Activated T-cell treated with anti-CD3 and anti-CD28 coated beads, Interleukin-2, amount 50 U/mL, for 72 hours (primary cell): Measurements from ENCODE around the gene TBC1D3B. TPM values are rescaled to one million over a fixed set of nuclear protein-coding genes. Genes with fewer than 3 reads are reported as not detected.
"Not testable (repeated sequence)": the region's sequence is repeated elsewhere in the genome, so short reads cannot be mapped to it uniquely, and the experiment has no call there.

Experiments used
- ATAC-seq, 2 donors: fragments of 150-1000 bp; cut with Tn5 transposase; replicated peaks in 1 of 2; 2 replicates each; pipeline ENCODE4 v1.10.0; 2021; ENCODE audit warnings: moderate library complexity in 2 of 2, mild to moderate bottlenecking in 1 of 2
- DNase-seq, 2 donors: peaks; one replicate each; pipeline ENCODE4 v3.0.0; 2021 to 2022; ENCODE audit warnings: mixed read lengths in 1 of 2
- H3K27ac Mint-ChIP-seq: one replicate; pipeline ENCODE4 v1.8.0; 2022; ENCODE audit warnings: mild to moderate bottlenecking, moderate library complexity, mixed read lengths
- H3K27me3 Mint-ChIP-seq: one replicate; pipeline ENCODE4 v1.8.0; 2022; ENCODE audit warnings: low read depth, mixed read lengths
- H3K36me3 Mint-ChIP-seq, 2 donors: one replicate each; pipeline ENCODE4 v1.8.0; 2022; ENCODE audit warnings: mixed read lengths in 2 of 2, mild to moderate bottlenecking in 1 of 2; ENCODE audit not compliant: insufficient read depth in 2 of 2
- H3K4me1 Mint-ChIP-seq: one replicate; pipeline ENCODE4 v1.8.0; 2022; ENCODE audit warnings: low read depth, mixed read lengths
- H3K4me3 Mint-ChIP-seq, 2 donors: one replicate each; pipeline ENCODE4 v1.8.0; 2022; ENCODE audit warnings: mild to moderate bottlenecking in 2 of 2, mixed read lengths in 2 of 2, moderate library complexity in 2 of 2
- H3K9me3 Mint-ChIP-seq, 2 donors: one replicate each; pipeline ENCODE4 v1.8.0; 2022; ENCODE audit warnings: mixed read lengths in 2 of 2
- total RNA-seq, 2 donors: library from RNA; stranded (reverse); gene quantifications; one replicate each; pipeline ENCODE4 v1.2.3, GENCODE V29; 2022

The TBC1D3B gene
- total RNA-seq, 2 donors from 2014 or later, result 10.8 to 21.4 TPM

DNA sequence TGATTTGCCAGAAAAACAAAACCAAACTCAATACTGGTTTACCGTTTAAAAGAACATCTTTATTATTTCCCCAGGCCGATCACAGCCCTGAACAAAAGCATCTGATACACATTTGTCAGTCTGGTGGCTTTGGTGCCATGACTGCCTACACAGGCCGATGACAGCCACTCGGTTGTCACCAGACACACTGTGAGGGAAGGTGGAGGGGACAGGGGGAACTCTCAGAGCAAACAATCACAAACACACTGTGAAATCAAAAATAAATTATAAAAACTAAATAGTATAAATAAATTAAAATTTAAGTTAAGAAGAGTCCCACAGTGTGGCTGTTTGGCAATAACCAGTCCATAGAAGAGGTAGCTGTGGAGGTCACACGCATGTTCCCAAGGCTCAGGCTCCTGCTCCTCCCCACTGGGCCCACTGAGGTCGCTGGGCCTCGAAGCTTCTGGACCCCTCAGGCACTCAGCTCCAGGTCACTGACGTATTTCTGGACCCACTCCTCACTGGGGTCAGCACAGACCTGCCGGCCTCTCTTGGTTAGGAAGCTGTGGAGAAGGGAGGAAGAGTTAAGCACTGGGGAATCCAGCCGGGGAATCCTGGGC is 18.5 kb upstream of the TBC1D3B start:
- not testable (repeated sequence) for DNase-seq, H3K9me3 Mint-ChIP-seq, H3K27ac Mint-ChIP-seq, H3K36me3 Mint-ChIP-seq, ATAC-seq
- Mint-ChIP-seq H3K27me3 (peaks cover 35% of the 10 kb centered on the region), H3K4me3 (peak overlapping the region in 1 of 2 donors; percentile 17), H3K4me1 (peaks cover 26% of the 10 kb centered on the region)

DNA sequence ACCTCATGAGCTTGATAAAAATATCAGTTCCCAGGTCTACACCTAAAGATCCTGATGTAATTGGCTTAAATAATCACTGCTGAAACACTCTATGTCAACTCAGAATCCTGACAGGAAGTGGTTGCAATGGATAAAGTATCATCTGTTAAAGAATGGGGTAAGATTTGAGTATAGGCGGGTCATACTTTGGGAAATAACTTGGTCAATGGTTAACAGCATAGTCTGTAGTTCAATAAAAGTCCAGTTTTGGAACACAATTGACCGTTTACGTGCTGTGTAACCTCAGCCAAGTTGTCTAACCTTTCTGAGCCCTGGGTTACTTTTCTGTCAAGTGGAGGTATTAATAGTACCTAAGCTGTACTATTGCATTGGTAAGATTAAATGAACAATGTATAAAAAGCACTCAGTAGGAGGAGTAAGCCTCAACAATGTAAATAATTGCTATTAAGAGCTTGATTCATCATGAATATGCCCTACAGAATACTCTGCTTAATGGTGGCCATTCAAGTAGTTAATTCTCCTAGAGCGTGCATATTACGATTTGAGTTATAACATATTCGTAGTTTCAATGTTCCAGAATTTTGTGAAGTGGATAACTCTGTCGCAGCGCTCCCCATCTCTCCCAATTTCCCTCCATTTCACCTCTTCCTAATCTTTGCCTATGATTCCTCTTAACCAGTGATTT is 17.9 kb upstream of the TBC1D3B start:
- peak overlapping the region in 1 of 2 donors; percentile 17 for H3K4me3 Mint-ChIP-seq
- H3K4me1 Mint-ChIP-seq, result peaks cover 23% of the 10 kb centered on the region
- not testable (repeated sequence) for H3K9me3 Mint-ChIP-seq, ATAC-seq, DNase-seq, H3K27ac Mint-ChIP-seq, H3K36me3 Mint-ChIP-seq
- H3K27me3 Mint-ChIP-seq, result peaks cover 37% of the 10 kb centered on the region

- peaks cover 37% of the 10 kb centered on the region for H3K27me3 Mint-ChIP-seq
- DNase-seq (no peak), ATAC-seq (no peak)
- no peak overlapping the region for H3K27ac Mint-ChIP-seq
- no peaks in the 10 kb centered on the region for H3K36me3 Mint-ChIP-seq
- H3K4me1 Mint-ChIP-seq, result peaks cover 21% of the 10 kb centered on the region
- no peaks in the 10 kb centered on the region for H3K9me3 Mint-ChIP-seq
- H3K4me3 Mint-ChIP-seq, result no peak overlapping the region
Observed at GRCh38 chr17:36193216-36193775, 16.9 kb upstream of the TBC1D3B start.

GRCh38 chr17:36190549-36191330 is 14.3 kb upstream of the TBC1D3B start:
- not testable (repeated sequence) for H3K9me3 Mint-ChIP-seq, DNase-seq, H3K27ac Mint-ChIP-seq, H3K4me3 Mint-ChIP-seq, H3K36me3 Mint-ChIP-seq, ATAC-seq
- Mint-ChIP-seq H3K27me3 (peaks cover 50% of the 10 kb centered on the region), H3K4me1 (peaks cover 14% of the 10 kb centered on the region)

GRCh38 chr17:36189993-36190392 is 13.6 kb upstream of the TBC1D3B start:
- not testable (repeated sequence) for H3K27ac Mint-ChIP-seq, H3K4me3 Mint-ChIP-seq, DNase-seq, H3K36me3 Mint-ChIP-seq, H3K9me3 Mint-ChIP-seq, ATAC-seq
- Mint-ChIP-seq H3K27me3 (peaks cover 52% of the 10 kb centered on the region), H3K4me1 (peaks cover 14% of the 10 kb centered on the region)

DNA sequence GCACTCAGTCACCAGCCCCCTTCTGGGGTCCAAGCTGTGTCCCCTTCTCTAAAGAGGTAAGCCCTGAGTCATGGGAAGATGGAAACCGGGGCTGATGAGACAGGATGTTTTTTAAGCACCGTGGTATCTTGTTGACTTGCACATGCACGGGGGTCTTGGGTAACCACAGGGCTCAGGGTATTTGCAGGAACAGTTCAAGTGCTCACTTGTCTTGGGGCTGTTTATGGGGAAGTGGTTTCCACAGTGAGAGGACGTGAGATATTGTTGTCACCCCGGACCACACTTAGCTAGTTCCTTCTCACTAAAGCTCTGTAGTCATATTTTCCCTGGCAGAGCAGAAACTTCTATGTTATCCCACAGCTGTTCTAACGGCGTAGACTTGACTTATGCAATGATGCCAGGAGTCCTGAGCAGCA is 12.5 kb upstream of the TBC1D3B start:
- DNase-seq (peak in 1 of 2 donors; percentile 57), ATAC-seq (peak; percentile 87 to 89)
- peaks cover 62% of the 10 kb centered on the region for H3K27me3 Mint-ChIP-seq
- peak overlapping the region in 1 of 2 donors; percentile 31 for H3K4me3 Mint-ChIP-seq
- H3K36me3 Mint-ChIP-seq, result no peaks in the 10 kb centered on the region
- H3K4me1 Mint-ChIP-seq, result peaks cover 14% of the 10 kb centered on the region
- no peaks in the 10 kb centered on the region for H3K9me3 Mint-ChIP-seq
- peak overlapping the region; percentile 53 for H3K27ac Mint-ChIP-seq

DNA sequence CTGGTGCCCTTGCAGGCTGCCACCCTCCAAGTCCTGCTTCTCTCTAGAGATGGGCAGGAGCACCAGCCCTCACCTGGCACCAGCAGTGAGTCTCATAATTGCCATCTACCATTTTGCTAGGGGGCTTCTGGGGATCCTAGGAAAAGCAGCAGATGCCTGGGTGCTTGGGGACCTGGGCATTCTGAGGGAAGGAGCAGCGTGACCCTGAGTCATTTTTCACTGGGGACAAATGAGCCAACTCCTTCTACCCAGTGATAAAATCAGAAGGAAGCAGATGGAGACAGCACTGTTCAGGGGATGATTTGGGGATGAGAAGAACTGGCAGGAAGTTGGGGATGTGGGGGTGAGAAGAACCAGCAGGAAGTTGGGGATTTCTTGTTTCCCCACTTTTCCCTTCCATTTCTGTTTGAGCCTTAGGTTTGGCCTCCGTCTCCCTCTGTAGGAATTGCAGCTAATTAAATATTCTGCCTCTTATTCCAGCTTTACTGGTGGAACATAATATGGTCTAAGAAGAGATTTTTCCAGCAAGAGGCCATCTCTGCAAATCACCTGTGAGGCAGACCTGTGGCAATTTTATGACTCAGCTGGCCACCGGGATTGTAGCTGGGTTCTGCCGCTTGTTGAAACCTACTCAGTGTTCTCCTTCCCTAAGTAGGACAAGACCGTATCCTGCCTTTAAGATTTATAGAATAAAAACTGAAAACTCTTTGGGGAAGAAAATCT is 11.7 kb upstream of the TBC1D3B start:
- H3K4me3 Mint-ChIP-seq, result peak overlapping the region in 1 of 2 donors; percentile 31

GRCh38 chr17:36186810-36187763 is 10.7 kb upstream of the TBC1D3B start:
- peaks cover 62% of the 10 kb centered on the region for H3K27me3 Mint-ChIP-seq
- H3K4me3 Mint-ChIP-seq, result peak overlapping the region in 1 of 2 donors; percentile 54
- peak overlapping the region; percentile 74 for H3K27ac Mint-ChIP-seq
- H3K4me1 Mint-ChIP-seq, H3K9me3 Mint-ChIP-seq, DNase-seq, ATAC-seq, H3K36me3 Mint-ChIP-seq: not testable (repeated sequence)

More for the DNA sequence above, 11.7 kb upstream of the TBC1D3B start:
- Mint-ChIP-seq H3K4me1 (peaks cover 14% of the 10 kb centered on the region), H3K27me3 (peaks cover 62% of the 10 kb centered on the region), H3K27ac (peak overlapping the region; percentile 53)
- not testable (repeated sequence) for DNase-seq, ATAC-seq, H3K9me3 Mint-ChIP-seq, H3K36me3 Mint-ChIP-seq

- peaks cover 65% of the 10 kb centered on the region for H3K27me3 Mint-ChIP-seq
- H3K4me3 Mint-ChIP-seq, result peak overlapping the region in 1 of 2 donors; percentile 29
- peak overlapping the region; percentile 89 for H3K27ac Mint-ChIP-seq
Observed at GRCh38 chr17:36185416-36185815, 9.0 kb upstream of the TBC1D3B start.

DNA sequence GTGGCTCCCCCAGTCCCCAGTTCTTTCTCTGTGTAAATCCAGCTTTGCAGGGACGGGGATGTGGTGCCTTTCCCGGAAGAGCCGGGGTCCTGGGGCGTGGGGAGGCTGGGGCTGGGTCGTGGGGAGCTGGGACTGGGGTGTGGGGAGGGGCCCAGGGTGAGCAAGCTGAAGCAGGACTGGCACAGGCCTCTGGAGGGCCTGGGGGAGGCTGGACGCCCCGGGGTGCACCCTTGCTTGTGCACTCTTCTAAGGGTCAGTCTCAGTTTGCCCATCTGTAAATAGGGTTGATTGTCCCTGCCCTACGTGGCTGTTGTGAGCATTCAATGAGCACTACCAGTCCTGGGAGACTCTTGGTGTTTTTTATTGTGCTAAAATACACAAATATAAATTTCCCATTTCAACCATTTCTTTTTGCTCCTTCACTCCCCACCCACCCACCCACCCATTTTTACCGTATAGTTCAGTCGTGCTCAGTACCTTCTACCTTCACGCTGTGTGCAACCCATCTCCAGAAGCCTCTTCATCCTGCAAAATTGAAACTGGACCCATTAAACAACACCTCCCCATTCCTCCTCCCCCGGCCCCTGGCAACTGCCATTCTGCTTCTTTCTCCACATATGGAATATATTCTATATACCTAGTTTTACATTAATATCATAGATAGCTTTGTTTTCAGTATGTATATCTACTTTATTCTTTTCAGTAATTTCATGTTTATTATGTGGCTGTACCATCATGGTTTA is 7.8 kb upstream of the TBC1D3B start:
- H3K4me3 Mint-ChIP-seq, result peak overlapping the region; percentile 34 to 46
- H3K9me3 Mint-ChIP-seq, result no peaks in the 10 kb centered on the region
- peak overlapping the region; percentile 74 for H3K27ac Mint-ChIP-seq
- DNase-seq, result no peak
- no peaks in the 10 kb centered on the region for H3K36me3 Mint-ChIP-seq
- peaks cover 58% of the 10 kb centered on the region for H3K27me3 Mint-ChIP-seq
- peak in 1 of 2 donors; percentile 1 for ATAC-seq
- H3K4me1 Mint-ChIP-seq, result peaks cover 9% of the 10 kb centered on the region

More at GRCh38 chr17:36185416-36185815, 9.0 kb upstream of the TBC1D3B start:
- peaks cover 9% of the 10 kb centered on the region for H3K4me1 Mint-ChIP-seq
- DNase-seq, result no peak
- H3K36me3 Mint-ChIP-seq, result no peaks in the 10 kb centered on the region
- H3K9me3 Mint-ChIP-seq, result no peaks in the 10 kb centered on the region
- ATAC-seq, result no peak
